NB4 (cell line): ENCODE data around the gene CLSTN2.

Source experiments
- POLR2A ChIP-seq: IDR thresholded peaks from 2 replicates; pipeline ENCODE4 v1.6.1; 2011; ENCODE audit warnings: mild to moderate bottlenecking; ENCODE audit not compliant: insufficient read length; ENCODE audit errors: extremely low read depth
- TF ChIP-seq, protein P1 (sequence below): IDR thresholded peaks from 2 replicates; pipeline ENCODE4 v1.6.1; 2011; ENCODE audit warnings: low read depth, low read length

DNA sequence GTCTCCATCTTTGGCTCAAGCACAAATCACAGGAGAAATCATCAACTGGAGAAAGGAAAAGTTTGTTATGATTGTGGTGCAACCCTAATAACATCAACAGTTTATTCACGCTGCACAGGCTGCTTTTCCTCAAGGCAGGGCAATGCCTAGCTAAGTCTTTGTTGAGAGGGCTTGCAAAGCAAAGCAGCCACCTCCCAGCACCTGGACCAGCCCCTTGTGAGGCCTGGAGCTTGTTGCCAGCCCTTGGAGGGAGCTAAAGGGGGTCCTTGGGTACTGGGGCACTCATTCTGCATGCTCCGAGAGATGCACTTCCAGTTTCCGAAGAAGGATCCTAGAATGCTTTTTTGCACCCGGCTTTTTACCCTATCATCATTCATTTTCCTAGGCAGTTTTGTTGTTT lies 288.2 kb downstream of the CLSTN2 start:
- TF ChIP-seq, protein P1, sequence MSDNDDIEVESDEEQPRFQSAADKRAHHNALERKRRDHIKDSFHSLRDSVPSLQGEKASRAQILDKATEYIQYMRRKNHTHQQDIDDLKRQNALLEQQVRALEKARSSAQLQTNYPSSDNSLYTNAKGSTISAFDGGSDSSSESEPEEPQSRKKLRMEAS = no peak
- no peak for TF ChIP-seq POLR2A
